PC-3 (cell line): ENCODE results near the gene PPP4R4.

Source experiments
- EZH2 ChIP-seq: fragments of 300-600 bp; sonication (generic); IDR thresholded peaks from one replicate; pipeline ENCODE4 v1.6.1; 2017; ENCODE audit warnings: antibody characterized with exemption, mild to moderate bottlenecking, low read length; ENCODE audit not compliant: unreplicated experiment
- EZH2phosphoT487 ChIP-seq: fragments of 300-600 bp; sonication (generic); IDR thresholded peaks from 2 replicates; pipeline ENCODE4 v1.6.1; 2018; ENCODE audit warnings: mild to moderate bottlenecking, antibody characterized with exemption, low read length, borderline replicate concordance
- TF ChIP-seq, protein P1 (sequence below): fragments of 300-600 bp; sonication (generic); conservative IDR thresholded peaks from 2 replicates; pipeline ENCODE4 v1.5.1; 2017; ENCODE audit warnings: antibody characterized with exemption, low read depth, mild to moderate bottlenecking, low read length

DNA sequence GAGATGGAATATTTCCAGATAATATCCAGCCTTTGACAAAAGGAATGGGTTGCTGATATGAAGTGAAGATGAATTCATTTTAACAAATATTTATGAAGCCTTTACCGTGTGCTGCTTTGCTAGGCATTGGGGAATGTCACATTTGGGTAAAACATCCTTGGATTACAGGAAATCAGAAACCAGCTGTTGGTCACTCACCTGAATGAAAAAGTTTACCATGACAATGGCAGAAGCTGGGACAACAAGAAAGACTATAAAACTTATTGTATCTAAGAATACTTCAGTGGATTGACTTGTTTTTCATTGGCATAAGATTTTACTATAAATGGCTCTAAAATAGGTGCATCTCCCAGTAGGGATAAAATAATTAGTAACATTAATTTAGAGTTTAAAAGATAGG lies 19.7 kb downstream of the PPP4R4 start:
- TF ChIP-seq, protein P1, sequence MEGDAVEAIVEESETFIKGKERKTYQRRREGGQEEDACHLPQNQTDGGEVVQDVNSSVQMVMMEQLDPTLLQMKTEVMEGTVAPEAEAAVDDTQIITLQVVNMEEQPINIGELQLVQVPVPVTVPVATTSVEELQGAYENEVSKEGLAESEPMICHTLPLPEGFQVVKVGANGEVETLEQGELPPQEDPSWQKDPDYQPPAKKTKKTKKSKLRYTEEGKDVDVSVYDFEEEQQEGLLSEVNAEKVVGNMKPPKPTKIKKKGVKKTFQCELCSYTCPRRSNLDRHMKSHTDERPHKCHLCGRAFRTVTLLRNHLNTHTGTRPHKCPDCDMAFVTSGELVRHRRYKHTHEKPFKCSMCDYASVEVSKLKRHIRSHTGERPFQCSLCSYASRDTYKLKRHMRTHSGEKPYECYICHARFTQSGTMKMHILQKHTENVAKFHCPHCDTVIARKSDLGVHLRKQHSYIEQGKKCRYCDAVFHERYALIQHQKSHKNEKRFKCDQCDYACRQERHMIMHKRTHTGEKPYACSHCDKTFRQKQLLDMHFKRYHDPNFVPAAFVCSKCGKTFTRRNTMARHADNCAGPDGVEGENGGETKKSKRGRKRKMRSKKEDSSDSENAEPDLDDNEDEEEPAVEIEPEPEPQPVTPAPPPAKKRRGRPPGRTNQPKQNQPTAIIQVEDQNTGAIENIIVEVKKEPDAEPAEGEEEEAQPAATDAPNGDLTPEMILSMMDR, result no peak
- no peak for TF ChIP-seq EZH2
- TF ChIP-seq EZH2phosphoT487, result no peak
